Bone marrow (tissue), 2 donors: Measurements from ENCODE around the gene REEP6.

Source experiments
- DNase-seq, 2 donors: peaks; one replicate each; lab custom pipeline; 2025; lab: John Stamatoyannopoulos, UW

REEP6 gene

GRCh38 chr19:1491114-1491848 lies at the start of gene REEP6:
Gene REEP6 (plus strand): TSS chr19:1491181. CDS start chr19:1491270, 89 bp downstream.
- DNase-seq, result no peak

DNA sequence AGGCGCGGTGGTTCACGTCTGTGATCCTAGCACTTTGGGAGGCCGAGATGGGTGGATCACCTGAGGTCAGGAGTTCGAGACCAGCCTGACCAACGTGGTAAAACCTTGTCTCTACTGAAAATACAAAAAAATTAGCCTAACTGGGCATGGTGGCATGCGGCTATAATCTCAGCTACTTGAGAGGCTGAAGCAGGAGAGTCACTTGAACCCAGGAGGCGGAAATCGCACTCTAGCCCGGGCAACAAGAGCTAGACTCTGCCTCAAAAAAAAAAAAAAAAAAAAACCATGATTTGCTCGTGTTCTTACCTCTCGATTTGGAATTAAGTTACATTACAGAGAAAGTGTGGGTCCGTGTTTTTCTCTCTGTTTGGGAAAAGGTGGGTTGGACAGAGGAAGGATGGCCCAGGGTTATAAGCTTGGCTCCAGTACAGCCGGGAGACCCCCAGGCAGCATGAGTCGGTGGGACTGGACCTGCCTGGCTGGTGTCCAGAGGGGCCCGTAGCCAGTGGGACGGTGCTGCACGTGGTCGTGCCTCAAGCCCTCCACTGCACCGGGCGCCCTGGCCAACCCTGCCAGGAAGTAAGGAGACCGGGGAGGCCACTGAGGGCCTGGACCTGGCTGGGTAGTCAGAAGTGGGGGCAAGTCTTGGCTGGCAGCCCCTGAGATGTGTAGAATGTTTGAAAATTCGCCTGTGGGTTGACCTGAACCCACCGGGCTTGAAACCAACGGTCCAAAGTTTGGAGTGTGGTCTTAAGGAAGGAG lies 49.1 kb upstream of the REEP6 start:
- DNase-seq, result no peak

DNA sequence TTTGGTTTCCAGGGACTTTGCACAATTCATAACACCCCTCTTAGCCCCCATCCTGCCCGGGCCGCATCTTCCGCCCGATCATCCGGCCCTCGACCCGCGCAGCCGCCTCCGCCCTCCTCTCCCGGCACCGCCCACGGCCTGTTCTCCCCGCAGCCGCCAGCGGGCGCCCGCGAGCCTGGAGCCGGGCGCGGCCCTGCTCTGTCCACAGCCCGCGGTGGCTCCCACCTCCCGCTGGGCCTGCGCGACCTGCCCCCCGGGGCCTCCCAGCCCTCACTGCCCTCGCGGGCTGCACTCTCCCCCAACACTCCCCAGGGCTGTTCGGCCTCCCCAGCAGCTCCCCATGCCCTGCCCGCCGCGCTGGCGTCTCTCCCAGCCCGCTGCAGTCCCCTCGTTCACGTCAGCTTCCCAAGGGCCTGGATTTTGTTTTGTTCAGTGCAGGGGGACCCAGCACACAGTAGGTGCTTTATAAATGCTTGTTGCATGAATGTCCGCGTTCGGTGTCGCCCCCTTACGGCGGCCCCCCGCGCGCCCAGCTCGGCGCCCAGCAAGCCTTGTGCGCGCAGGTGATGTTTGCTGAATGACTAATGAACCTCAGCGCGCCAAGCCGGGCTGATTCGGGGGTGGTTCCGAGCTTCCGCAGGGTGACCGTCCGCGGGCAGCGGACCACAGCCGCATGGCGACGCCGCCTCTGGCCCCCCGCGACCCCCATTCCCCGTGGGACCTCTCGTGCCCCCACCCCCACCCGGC lies 45.6 kb upstream of the REEP6 start:
- DNase-seq, result peak; percentile 34 to 37

- DNase-seq, result no peak
Measured at GRCh38 chr19:1445932-1446712, 44.9 kb upstream of the REEP6 start.

GRCh38 chr19:1446713-1447481 lies 44.1 kb upstream of the REEP6 start:
- DNase-seq, result no peak

- DNase-seq, result no peak
Measured at GRCh38 chr19:1447504-1447903, 43.5 kb upstream of the REEP6 start.

DNA sequence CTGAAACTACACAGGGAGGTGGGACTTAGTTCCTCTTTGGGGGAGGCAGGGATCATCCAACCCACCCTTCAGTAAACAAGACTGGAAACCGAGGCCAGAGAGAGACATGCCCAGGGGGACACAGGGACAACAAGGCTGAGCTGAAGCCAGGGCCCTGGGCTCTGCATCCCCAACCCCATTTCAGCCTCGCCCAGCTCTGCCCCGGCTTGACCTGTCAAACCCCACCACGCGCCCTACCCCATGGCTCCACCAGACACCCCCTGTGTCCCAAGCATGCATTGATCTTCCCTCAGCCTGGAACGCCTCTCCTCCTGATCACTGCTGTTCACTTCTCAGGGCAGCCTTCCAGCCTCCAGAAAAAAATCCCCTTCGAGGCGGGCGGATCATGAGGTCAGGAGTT lies 43.0 kb upstream of the REEP6 start:
- no peak for DNase-seq

DNA sequence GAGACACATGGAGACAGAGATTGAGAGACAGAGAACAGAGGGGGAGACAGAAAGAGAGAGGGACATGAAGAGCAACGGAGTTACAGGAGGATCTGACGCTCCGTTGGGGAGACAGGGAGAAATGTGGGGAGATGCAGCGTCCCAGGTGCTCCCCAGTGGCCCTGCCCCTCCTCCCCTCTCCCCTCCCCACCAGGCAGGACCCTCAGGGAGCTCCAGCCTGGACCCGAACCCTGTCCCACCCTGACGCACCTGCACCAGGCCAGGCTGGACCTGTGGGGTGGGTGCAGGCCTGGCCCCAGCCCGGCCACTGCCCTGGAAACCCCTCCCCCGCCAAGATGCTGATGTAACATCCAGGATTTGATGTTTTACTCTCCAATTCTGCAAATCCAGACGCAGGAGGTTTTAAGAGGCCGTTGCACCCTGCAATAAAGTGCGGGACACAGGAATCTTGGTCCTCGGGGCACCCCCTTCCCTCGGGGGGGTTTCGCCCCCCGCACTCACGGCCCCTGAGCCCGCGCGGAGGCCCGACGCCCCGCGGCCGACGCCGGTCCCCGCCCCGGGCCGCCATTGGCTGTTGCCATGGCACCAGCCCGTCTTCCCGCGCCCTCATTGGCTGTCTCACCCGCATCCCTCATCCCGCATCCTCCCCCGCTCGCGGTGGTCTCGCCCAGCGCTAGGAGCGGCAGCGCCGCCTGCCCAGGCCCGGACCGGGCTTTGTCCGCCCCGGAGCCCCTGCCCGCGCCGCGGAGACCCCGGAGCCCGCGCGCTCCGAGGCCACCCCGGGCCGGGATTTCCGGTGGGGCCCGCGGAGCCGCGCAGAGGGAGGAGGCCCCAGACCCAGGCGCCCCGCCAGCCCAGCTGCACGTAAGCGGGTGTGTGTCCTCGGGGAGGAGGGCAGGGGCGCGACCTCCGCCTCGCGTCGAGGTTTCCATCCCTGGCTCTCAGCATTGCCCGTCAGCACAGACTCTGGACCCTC lies 41.2 kb upstream of the REEP6 start, which contains the start of gene APC2:
Gene APC2 (plus strand): TSS at position 655 of the 976 bp plus-strand sequence. CDS start 2,881 bp downstream, outside the sequence.
- DNase-seq, result no peak

DNA sequence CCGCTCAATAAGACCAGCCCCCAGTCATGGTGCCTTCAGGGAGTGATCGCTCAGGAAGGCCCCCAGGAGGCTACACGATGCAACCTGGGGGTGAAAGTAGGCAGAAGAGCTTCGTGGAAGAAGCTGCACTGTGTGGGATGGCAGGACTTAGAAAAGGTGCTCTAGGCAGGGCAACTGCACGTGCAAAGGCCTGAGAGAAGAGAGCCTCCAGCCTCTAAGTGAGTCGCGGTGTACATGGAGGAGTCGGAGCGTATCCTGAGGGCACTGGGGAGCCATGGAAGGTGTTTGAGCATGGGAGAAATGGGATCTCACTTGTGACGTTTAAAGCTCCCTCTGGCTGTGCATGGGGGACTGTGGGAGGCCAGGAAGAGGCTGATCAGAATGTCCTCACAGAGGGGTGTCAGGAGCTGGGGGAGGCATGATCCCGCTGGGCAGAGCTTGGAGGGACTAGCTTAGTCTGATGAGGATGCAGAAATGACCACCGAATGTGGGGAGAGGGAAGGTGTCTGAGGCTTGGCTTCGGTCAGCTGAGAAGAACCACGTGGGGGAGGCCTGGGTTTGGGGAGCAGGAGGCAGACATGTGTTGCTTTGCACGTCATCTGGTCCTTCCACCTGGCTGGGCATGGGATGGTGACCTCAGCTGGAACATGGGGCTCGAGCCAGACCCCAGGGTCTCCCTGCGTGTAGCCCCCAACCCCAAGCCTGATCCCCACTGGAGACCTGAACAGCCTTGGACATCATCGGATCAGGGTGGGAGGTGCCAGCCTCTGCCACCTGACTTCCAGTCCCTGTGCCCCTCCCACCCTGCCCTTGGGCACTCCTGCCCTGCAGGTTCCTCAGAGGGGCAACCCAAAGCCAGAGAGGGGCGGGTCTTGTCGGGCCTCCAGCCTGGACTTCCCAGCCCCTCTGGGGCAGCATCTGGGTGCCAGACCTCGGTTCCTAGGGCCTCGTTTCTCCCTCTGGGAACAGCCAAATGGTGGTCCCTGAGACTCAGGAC lies 39.9 kb upstream of the REEP6 start:
- no peak for DNase-seq

- no peak for DNase-seq
Measured at GRCh38 chr19:1451916-1452801, 38.8 kb upstream of the REEP6 start.

- DNase-seq, result no peak
Measured at GRCh38 chr19:1452802-1453524, 38.0 kb upstream of the REEP6 start.

DNA sequence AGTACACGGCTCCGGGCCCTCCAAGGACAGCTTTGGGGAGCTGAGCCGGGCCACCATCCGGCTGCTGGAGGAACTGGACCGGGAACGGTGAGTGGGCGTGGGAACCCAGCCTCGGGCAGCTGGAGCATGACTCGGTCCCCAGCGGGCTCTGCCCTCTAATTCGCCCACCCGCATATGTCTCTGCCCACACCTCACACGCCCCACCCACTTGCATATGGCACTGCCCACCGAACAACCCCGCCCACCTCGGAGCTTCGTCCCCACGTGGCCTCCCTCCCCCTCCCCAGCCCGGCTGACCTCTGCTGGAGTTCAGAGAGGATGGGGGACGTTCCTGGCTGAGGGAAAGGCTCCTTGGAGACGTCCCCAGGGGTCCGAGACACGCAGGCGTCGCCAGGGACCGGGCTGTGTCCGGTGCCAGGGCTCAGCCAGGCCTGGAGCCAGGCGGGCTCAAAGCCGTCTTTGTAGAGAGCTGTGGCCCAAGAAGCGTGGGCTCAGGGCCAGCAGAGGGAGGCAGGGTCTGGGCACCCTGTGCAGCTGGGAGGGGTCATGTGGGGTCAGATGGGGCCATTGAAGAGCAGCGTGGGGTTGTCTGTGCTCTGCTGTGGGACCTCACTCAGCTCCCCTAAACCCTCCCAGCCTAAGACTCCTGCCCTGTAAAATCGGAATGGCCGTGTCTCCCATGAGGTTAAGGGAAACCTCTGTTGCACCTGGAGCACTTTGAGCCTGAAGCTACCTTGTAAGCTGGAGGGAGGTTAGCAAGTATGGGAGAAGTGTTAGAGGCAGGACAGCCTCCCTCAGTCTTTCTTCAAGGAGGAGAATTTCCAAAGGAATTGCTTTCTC lies 37.2 kb upstream of the REEP6 start:
- DNase-seq, result no peak

GRCh38 chr19:1455002-1455335 lies 36.0 kb upstream of the REEP6 start:
- DNase-seq, result peak in 1 of 2 donors; percentile 30

DNA sequence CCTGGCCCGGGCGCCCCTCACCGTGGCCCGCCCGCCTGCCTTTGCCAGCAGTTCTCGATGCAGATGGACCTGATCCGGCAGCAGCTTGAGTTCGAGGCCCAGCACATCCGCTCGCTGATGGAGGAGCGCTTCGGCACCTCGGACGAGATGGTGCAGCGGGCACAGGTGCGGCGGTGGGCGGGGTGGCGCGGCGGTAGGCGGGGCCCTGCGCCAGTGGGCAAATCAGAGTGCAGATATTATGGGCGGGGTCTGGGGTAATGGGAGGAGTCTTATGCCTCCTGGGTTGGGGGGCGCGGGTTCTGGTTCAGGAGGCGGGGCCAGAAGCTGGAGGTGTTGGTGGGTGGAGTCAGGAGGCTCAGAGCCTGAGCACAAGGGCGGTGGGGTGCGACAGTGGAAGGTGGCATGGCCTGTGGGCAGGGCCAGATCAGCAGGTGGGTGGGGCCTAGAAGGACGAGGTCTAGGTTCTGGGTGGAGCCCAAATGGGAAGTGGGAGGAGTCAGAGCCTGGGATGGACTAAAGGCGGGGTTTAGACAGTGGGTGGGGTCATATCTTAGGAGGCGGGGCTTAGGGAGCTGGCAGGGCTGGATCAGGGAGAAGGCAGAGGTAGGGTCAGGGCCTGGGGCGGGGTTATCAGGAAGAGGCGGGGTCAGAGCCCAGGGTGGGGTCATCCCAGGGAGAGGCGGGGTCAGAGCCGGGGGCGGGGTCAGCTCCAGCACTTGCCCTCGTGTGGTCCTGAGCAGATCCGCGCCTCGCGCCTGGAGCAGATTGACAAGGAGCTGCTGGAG lies 35.5 kb upstream of the REEP6 start:
- DNase-seq, result peak in 1 of 2 donors; percentile 20
